Ishikawa (cell line): ENCODE results near the gene PRSS33.

ENCODE experiments used
- CEBPB ChIP-seq: IDR thresholded peaks from 2 replicates; pipeline ENCODE4 v1.6.1; 2012
- CREB1 ChIP-seq: IDR thresholded peaks from 2 replicates; pipeline ENCODE4 v1.6.1; 2012; ENCODE audit warnings: low read depth
- EGR1 ChIP-seq: IDR thresholded peaks from 2 replicates; pipeline ENCODE4 v1.6.1; 2012
- EP300 ChIP-seq: IDR thresholded peaks from 2 replicates; pipeline ENCODE4 v1.6.1; 2012; ENCODE audit warnings: borderline replicate concordance
- FOXM1 ChIP-seq: IDR thresholded peaks from 2 replicates; pipeline ENCODE4 v1.6.1; 2012; ENCODE audit warnings: low read depth, borderline replicate concordance
- NFIC ChIP-seq: IDR thresholded peaks from 2 replicates; pipeline ENCODE4 v1.6.1; 2012
- RAD21 ChIP-seq: IDR thresholded peaks from 2 replicates; pipeline ENCODE4 v1.6.1; 2012; ENCODE audit warnings: low read depth
- REST ChIP-seq: IDR thresholded peaks from 2 replicates; pipeline ENCODE4 v1.6.1; 2012; ENCODE audit warnings: low read depth, mild to moderate bottlenecking
- TAF1 ChIP-seq: IDR thresholded peaks from 2 replicates; pipeline ENCODE4 v1.6.1; 2012; ENCODE audit warnings: low read depth, mild to moderate bottlenecking
- TCF12 ChIP-seq: IDR thresholded peaks from 2 replicates; pipeline ENCODE4 v1.6.1; 2012; ENCODE audit warnings: low read depth
- TEAD4 ChIP-seq: IDR thresholded peaks from 2 replicates; pipeline ENCODE4 v1.6.1; 2012
- YY1 ChIP-seq: IDR thresholded peaks from 2 replicates; pipeline ENCODE4 v1.6.1; 2012; ENCODE audit warnings: low read depth
- ZBTB7A ChIP-seq: IDR thresholded peaks from 2 replicates; pipeline ENCODE4 v1.6.1; 2012; ENCODE audit warnings: low read depth
- TF ChIP-seq, protein P1 (sequence below): IDR thresholded peaks from 2 replicates; pipeline ENCODE4 v1.6.1; 2012
- TF ChIP-seq, protein P2 (sequence below): IDR thresholded peaks from 2 replicates; pipeline ENCODE4 v1.6.1; 2012

PRSS33 gene

GRCh38 chr16:2798723-2799204 is 11.4 kb upstream of the PRSS33 start:
- no peak for TF ChIP-seq TEAD4
- TF ChIP-seq EP300, result no peak

DNA sequence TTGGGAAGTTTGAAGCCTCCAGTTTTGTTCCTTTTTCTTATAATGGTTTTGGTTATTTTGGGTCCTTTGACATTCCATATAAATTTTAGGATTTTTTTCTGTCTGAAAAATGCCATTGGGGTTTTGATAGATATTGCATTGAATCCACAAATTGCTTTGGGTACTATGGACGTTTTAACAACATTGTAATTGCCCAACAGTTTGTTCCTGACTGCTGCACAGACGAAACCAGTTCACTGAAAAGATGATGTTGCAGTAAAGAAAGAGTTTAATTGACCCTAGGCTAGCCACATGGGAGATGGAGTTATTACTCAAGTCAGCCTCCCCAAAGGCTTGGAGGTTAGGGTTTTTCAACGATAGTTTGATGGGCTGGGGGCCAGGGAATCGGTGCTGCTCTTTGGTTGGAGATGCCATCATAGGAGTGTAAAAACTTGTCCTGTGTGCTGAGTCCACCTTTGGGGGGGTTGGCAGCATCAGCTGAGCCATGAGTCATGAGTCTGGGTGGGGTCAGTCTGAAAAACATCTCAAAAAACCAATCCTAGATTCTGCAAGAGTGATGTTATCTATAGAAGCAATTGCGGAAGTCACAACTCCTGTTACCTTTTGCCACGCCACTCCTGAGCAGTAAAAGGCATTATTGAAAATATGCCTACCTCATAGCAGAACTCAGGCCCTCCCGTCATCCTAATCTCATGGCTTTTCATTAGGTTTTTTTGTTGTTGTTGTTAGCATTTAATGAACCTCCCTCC is 8.2 kb upstream of the PRSS33 start:
- no peak for TF ChIP-seq EP300
- TF ChIP-seq CREB1, result no peak
- TF ChIP-seq CEBPB, result no peak
- TF ChIP-seq, protein P1, sequence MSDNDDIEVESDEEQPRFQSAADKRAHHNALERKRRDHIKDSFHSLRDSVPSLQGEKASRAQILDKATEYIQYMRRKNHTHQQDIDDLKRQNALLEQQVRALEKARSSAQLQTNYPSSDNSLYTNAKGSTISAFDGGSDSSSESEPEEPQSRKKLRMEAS, result no peak
- no peak for TF ChIP-seq FOXM1
- TF ChIP-seq TCF12, result no peak
- no peak for TF ChIP-seq ZBTB7A
- TF ChIP-seq TEAD4, result no peak
- TF ChIP-seq REST, result no peak

GRCh38 chr16:2792940-2793339 is 5.6 kb upstream of the PRSS33 start:
- TF ChIP-seq CREB1, result no peak

DNA sequence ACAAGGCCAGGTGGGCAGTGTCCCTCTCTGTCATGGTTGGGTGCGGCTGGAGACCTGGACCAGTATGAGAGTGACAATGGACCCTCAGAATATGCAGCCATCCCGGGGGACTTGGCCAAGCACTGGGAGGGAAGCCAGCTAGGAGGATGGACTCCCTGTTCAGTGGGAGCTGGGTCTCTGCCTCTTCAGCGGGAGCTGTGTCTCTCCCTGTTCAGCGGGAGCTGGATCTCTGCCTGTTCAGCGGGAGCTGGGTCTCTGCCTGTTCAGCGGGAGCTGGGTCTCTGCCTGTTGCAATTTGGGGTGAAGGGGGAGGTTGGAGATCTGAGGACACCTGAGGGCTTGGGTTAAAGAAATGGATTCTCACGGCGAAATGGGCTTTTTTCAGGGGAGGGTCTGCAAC is 3.8 kb upstream of the PRSS33 start:
- no peak for TF ChIP-seq ZBTB7A
- no peak for TF ChIP-seq RAD21
- TF ChIP-seq CREB1, result no peak
- TF ChIP-seq TEAD4, result no peak
- no peak for TF ChIP-seq NFIC
- no peak for TF ChIP-seq YY1
- no peak for TF ChIP-seq EGR1
- TF ChIP-seq FOXM1, result no peak
- TF ChIP-seq TAF1, result no peak
- TF ChIP-seq REST, result no peak
- no peak for TF ChIP-seq TCF12
- no peak for TF ChIP-seq EP300
- TF ChIP-seq, protein P2, sequence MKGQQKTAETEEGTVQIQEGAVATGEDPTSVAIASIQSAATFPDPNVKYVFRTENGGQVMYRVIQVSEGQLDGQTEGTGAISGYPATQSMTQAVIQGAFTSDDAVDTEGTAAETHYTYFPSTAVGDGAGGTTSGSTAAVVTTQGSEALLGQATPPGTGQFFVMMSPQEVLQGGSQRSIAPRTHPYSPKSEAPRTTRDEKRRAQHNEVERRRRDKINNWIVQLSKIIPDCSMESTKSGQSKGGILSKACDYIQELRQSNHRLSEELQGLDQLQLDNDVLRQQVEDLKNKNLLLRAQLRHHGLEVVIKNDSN, result no peak
- TF ChIP-seq, protein P1, result no peak

GRCh38 chr16:2790631-2791030 is 3.3 kb upstream of the PRSS33 start:
- no peak for TF ChIP-seq RAD21
- no peak for TF ChIP-seq YY1
- TF ChIP-seq CEBPB, result no peak
- no peak for TF ChIP-seq FOXM1
- TF ChIP-seq CREB1, result no peak
- no peak for TF ChIP-seq REST
- TF ChIP-seq, protein P1, result no peak
